Endodermal cell (in vitro differentiated cells): Measurements from ENCODE around the gene KRTAP10-7. TPM values are rescaled to one million over a fixed set of nuclear protein-coding genes. Genes with fewer than 3 reads are reported as not detected.
"Not testable (repeated sequence)": the region's sequence is repeated elsewhere in the genome, so short reads cannot be mapped to it uniquely, and the experiment has no call there.

Experiments
- DNase-seq: peaks from one replicate; pipeline ENCODE4 v3.0.0-alpha.2; 2017
- H3K27ac ChIP-seq: 2 replicates; pipeline ENCODE4 v1.5.1; 2013; ENCODE audit warnings: mild to moderate bottlenecking, low read depth, low read length, moderate library complexity
- H3K27me3 ChIP-seq: 2 replicates; pipeline ENCODE4 v1.6.1; 2013; ENCODE audit warnings: mild to moderate bottlenecking, low read length, moderate library complexity; ENCODE audit not compliant: insufficient read depth, control insufficient read depth, poor library complexity, severe bottlenecking
- H3K36me3 ChIP-seq: 2 replicates; pipeline ENCODE4 v1.7.0; 2013; ENCODE audit warnings: mild to moderate bottlenecking, low read length, moderate library complexity; ENCODE audit not compliant: control insufficient read depth, insufficient read depth
- H3K4me1 ChIP-seq: one replicate; pipeline ENCODE4 v1.7.0; 2013; ENCODE audit warnings: low read length; ENCODE audit not compliant: control insufficient read depth, insufficient read depth
- H3K4me3 ChIP-seq: 2 replicates; pipeline ENCODE4 v1.5.1; 2013; ENCODE audit warnings: mild to moderate bottlenecking, low read length, moderate library complexity
- H3K9ac ChIP-seq: 2 replicates; pipeline ENCODE4 v1.6.1; 2013; ENCODE audit warnings: mild to moderate bottlenecking, low read length, moderate library complexity; ENCODE audit not compliant: poor library complexity, severe bottlenecking; ENCODE audit errors: extremely low read depth
- H3K9me3 ChIP-seq: 2 replicates; pipeline ENCODE4 v1.6.1; 2013; ENCODE audit warnings: mild to moderate bottlenecking, low read length, moderate library complexity; ENCODE audit not compliant: control insufficient read depth
- H3K27ac Mint-ChIP-seq: 2 replicates; pipeline ENCODE4 v1.8.0; 2020; ENCODE audit warnings: mixed read lengths
- H3K27me3 Mint-ChIP-seq: 2 replicates; pipeline ENCODE4 v1.8.0; 2021; ENCODE audit warnings: mild to moderate bottlenecking, mixed read lengths; ENCODE audit not compliant: insufficient read depth
- H3K36me3 Mint-ChIP-seq: 2 replicates; pipeline ENCODE4 v1.8.0; 2020; ENCODE audit warnings: low read depth, mixed read lengths
- H3K4me1 Mint-ChIP-seq: 2 replicates; pipeline ENCODE4 v1.8.0; 2020; ENCODE audit warnings: mixed read lengths
- H3K4me3 Mint-ChIP-seq: 2 replicates; pipeline ENCODE4 v1.8.0; 2020; ENCODE audit warnings: mild to moderate bottlenecking, moderate library complexity, mixed read lengths
- H3K9me3 Mint-ChIP-seq: 2 replicates; pipeline ENCODE4 v1.8.0; 2020; ENCODE audit warnings: mild to moderate bottlenecking, mixed read lengths
- WGBS, 2 experiments: methylation state at CpG; one replicate each; pipeline versions ENCODE4 v1.1.5 to v1.1.7; 2013; ENCODE audit warnings: missing lambda C conversion rate in 2 of 2, mixed read lengths in 1 of 2; ENCODE audit not compliant: insufficient coverage in 1 of 2, insufficient read length in 1 of 2; 5-methylcytosine and 5-hydroxymethylcytosine counted together
- total RNA-seq, 2 donors: library from RNA; stranded (reverse); fragmentation: NEBNext Ultra II Directional in 1 of 2; extraction: Animal tissue kit (Norgen Biotek cat#: 25700) in 1 of 2; gene quantifications; 2 replicates in 1 of 2; 3 replicates in 1 of 2; pipeline ENCODE4 v1.2.1, GENCODE V29; 2021
- TF ChIP-seq, protein P1 (sequence below): fragments of 200-600 bp; sonication (generic); conservative IDR thresholded peaks from 2 replicates; pipeline ENCODE4 v1.5.0; 2021; ENCODE audit warnings: antibody characterized with exemption, mild to moderate bottlenecking

Gene KRTAP10-7
- total RNA-seq, 2 donors from 2014 or later = not detected

DNA sequence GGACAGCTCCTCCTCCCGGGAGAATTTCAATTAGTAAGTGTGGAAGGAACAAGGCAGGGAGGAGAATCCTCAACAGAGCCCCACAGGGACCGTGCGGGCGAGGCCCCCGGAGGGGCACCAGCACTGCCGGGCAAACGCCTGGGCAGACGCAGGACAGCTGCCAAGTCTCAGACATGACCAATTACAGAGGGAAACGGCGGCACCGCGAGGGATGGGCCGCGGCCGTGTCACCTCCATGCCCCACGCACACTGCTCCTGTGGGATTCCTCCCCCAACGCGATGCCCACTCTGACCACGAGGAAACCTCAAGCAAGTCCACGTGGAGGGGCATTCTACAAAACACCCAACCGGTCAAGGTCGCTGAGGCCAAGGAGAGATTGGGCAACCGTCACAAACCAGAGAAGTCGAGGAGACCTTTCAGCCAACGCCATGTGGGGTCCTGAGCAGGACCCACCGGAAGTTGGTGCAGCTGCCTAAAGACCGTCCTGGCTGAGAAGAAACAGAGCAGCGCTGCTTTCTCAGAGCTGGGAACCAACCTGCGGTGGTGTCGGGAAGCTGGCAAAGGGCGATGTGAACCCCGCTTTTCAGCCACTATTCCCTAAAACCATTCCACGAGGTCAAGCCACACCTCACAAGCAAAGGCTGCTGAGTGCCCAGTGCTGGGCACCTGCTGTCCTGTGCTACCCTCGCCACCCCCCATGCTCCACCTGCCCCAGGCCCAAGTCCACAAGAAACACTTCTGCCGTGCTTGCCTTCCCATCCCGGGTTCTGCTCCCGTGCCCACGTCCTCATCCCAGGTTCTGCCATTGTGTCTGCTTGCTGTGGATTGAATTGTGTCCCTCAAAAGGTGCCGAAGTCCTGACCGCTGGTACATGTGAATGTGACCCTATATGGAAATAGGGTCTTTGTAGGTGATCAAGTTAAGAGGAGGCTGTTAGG lies 28.3 kb upstream of the KRTAP10-7 start:
- WGBS, 2 experiments = 93% methylated on average over 32 to 40 of the region's 40 CpGs
- TF ChIP-seq, protein P1, sequence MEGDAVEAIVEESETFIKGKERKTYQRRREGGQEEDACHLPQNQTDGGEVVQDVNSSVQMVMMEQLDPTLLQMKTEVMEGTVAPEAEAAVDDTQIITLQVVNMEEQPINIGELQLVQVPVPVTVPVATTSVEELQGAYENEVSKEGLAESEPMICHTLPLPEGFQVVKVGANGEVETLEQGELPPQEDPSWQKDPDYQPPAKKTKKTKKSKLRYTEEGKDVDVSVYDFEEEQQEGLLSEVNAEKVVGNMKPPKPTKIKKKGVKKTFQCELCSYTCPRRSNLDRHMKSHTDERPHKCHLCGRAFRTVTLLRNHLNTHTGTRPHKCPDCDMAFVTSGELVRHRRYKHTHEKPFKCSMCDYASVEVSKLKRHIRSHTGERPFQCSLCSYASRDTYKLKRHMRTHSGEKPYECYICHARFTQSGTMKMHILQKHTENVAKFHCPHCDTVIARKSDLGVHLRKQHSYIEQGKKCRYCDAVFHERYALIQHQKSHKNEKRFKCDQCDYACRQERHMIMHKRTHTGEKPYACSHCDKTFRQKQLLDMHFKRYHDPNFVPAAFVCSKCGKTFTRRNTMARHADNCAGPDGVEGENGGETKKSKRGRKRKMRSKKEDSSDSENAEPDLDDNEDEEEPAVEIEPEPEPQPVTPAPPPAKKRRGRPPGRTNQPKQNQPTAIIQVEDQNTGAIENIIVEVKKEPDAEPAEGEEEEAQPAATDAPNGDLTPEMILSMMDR = no peak
- H3K27ac Mint-ChIP-seq = no peak overlapping the region

DNA sequence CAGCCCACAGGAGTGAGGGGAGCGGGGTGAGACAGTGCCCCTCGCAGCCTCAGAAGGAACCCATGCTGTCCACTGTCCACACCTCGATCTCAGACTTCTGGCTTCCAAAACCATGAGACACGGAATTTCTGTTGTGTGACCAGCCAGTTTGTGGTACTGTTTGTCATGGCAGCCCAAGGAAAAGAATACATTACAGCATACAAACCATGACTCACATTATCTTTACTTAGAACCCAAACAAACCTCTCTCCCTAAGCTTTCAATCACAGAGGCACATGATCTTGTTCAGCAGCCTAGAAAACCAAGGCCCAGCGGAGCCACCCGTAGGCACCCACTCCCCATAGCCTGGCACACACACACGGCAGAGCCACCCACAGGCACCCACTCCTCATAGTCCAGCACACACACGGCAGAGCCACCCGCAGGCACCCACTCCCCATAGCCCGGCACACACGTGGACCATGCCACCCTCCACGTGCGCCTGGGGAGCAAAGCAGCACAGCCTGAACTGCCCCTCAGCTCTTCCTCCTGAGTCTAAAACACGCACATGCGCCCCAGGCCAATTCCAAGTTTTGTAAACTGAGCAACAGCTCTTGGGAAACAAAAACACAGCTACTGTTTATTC lies 27.3 kb upstream of the KRTAP10-7 start:
- Mint-ChIP-seq H3K9me3 (peaks cover 42% of the 10 kb centered on the region), H3K27ac (no peak overlapping the region), H3K27me3 (peaks cover 2% of the 10 kb centered on the region), H3K4me3 (no peak overlapping the region), H3K4me1 (peaks cover 2% of the 10 kb centered on the region), H3K36me3 (peaks cover 3% of the 10 kb centered on the region)
- no peak overlapping the region for H3K9ac ChIP-seq
- TF ChIP-seq, protein P1 = no peak
- WGBS, 2 experiments = 93 to 98% methylated on average over 11 to 15 of the region's 15 CpGs
- no peak overlapping the region for H3K27ac ChIP-seq
- H3K9me3 ChIP-seq = peaks cover 25% of the 10 kb centered on the region
- no peak overlapping the region for H3K4me3 ChIP-seq
- no peaks in the 10 kb centered on the region for H3K27me3 ChIP-seq
- DNase-seq = no peak
- H3K36me3 ChIP-seq = no peaks in the 10 kb centered on the region
- H3K4me1 ChIP-seq = no peaks in the 10 kb centered on the region

More for the DNA sequence above, 28.3 kb upstream of the KRTAP10-7 start:
- peaks cover 2% of the 10 kb centered on the region for H3K4me1 Mint-ChIP-seq
- Histone ChIP-seq H3K36me3 (no peaks in the 10 kb centered on the region), H3K27me3 (no peaks in the 10 kb centered on the region), H3K9me3 (peaks cover 20% of the 10 kb centered on the region), H3K4me1 (no peaks in the 10 kb centered on the region), H3K4me3 (no peak overlapping the region), H3K9ac (no peak overlapping the region), H3K27ac (no peak overlapping the region)
- no peak overlapping the region for H3K4me3 Mint-ChIP-seq
- H3K27me3 Mint-ChIP-seq = no peaks in the 10 kb centered on the region
- DNase-seq = no peak
- H3K9me3 Mint-ChIP-seq = peaks cover 32% of the 10 kb centered on the region
- no peaks in the 10 kb centered on the region for H3K36me3 Mint-ChIP-seq

DNA sequence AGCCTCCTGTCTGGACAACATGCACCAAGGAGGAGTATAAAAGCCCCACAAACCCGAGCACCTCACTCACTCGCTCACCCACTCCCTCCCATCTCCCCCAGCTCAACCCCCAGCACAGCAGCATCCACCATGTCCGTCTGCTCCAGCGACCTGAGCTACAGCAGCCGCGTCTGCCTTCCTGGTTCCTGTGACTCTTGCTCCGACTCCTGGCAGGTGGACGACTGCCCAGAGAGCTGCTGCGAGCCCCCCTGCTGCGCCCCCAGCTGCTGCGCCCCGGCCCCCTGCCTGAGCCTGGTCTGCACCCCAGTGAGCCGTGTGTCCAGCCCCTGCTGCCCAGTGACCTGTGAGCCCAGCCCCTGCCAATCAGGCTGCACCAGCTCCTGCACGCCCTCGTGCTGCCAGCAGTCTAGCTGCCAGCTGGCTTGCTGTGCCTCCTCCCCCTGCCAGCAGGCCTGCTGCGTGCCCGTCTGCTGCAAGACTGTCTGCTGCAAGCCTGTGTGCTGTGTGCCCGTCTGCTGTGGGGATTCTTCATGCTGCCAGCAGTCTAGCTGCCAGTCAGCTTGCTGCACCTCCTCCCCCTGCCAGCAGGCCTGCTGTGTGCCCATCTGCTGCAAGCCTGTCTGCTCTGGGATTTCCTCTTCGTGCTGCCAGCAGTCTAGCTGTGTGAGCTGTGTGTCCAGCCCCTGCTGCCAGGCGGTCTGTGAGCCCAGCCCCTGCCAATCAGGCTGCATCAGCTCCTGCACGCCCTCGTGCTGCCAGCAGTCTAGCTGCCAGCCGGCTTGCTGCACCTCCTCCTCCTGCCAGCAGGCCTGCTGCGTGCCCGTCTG lies 26.6 kb upstream of the KRTAP10-7 start, which contains the start of gene KRTAP10-4:
Gene KRTAP10-4, plus strand, starts transcription at position 100 of the 827 bp plus-strand sequence. Its CDS starts 30 bp downstream, at position 130.
- not testable (repeated sequence) for H3K27me3 Mint-ChIP-seq, H3K36me3 Mint-ChIP-seq, H3K4me1 Mint-ChIP-seq, DNase-seq, H3K36me3 ChIP-seq, H3K4me1 ChIP-seq, H3K4me3 ChIP-seq, H3K9ac ChIP-seq, H3K27ac Mint-ChIP-seq, H3K27me3 ChIP-seq, H3K27ac ChIP-seq, H3K4me3 Mint-ChIP-seq
- H3K9me3 ChIP-seq = peaks cover 25% of the 10 kb centered on the region
- 86 to 89% methylated on average over 3 to 21 of the region's 25 CpGs for WGBS, 2 experiments
- peaks cover 45% of the 10 kb centered on the region for H3K9me3 Mint-ChIP-seq
